Ishikawa (cell line): ENCODE data around the gene LOXL3.
A peak's percentile ranks its signal among the peaks of the same experiment; 100 is the strongest.

Experiments used
- CEBPB ChIP-seq: IDR thresholded peaks from 2 replicates; pipeline ENCODE4 v1.6.1; 2012
- CREB1 ChIP-seq: IDR thresholded peaks from 2 replicates; pipeline ENCODE4 v1.6.1; 2012; ENCODE audit warnings: low read depth
- EGR1 ChIP-seq: IDR thresholded peaks from 2 replicates; pipeline ENCODE4 v1.6.1; 2012
- EP300 ChIP-seq: IDR thresholded peaks from 2 replicates; pipeline ENCODE4 v1.6.1; 2012; ENCODE audit warnings: borderline replicate concordance
- FOXM1 ChIP-seq: IDR thresholded peaks from 2 replicates; pipeline ENCODE4 v1.6.1; 2012; ENCODE audit warnings: low read depth, borderline replicate concordance
- NFIC ChIP-seq: IDR thresholded peaks from 2 replicates; pipeline ENCODE4 v1.6.1; 2012
- RAD21 ChIP-seq: IDR thresholded peaks from 2 replicates; pipeline ENCODE4 v1.6.1; 2012; ENCODE audit warnings: low read depth
- TAF1 ChIP-seq: IDR thresholded peaks from 2 replicates; pipeline ENCODE4 v1.6.1; 2012; ENCODE audit warnings: low read depth, mild to moderate bottlenecking
- TCF12 ChIP-seq: IDR thresholded peaks from 2 replicates; pipeline ENCODE4 v1.6.1; 2012; ENCODE audit warnings: low read depth
- TEAD4 ChIP-seq: IDR thresholded peaks from 2 replicates; pipeline ENCODE4 v1.6.1; 2012
- YY1 ChIP-seq: IDR thresholded peaks from 2 replicates; pipeline ENCODE4 v1.6.1; 2012; ENCODE audit warnings: low read depth
- ZBTB7A ChIP-seq: IDR thresholded peaks from 2 replicates; pipeline ENCODE4 v1.6.1; 2012; ENCODE audit warnings: low read depth
- TF ChIP-seq, protein P1 (sequence below): IDR thresholded peaks from 2 replicates; pipeline ENCODE4 v1.6.1; 2012
- TF ChIP-seq, protein P2 (sequence below): IDR thresholded peaks from 2 replicates; pipeline ENCODE4 v1.6.1; 2012; ENCODE audit warnings: low read depth, mild to moderate bottlenecking
- TF ChIP-seq, protein P3 (sequence below): IDR thresholded peaks from 2 replicates; pipeline ENCODE4 v1.6.1; 2012

LOXL3 gene

DNA sequence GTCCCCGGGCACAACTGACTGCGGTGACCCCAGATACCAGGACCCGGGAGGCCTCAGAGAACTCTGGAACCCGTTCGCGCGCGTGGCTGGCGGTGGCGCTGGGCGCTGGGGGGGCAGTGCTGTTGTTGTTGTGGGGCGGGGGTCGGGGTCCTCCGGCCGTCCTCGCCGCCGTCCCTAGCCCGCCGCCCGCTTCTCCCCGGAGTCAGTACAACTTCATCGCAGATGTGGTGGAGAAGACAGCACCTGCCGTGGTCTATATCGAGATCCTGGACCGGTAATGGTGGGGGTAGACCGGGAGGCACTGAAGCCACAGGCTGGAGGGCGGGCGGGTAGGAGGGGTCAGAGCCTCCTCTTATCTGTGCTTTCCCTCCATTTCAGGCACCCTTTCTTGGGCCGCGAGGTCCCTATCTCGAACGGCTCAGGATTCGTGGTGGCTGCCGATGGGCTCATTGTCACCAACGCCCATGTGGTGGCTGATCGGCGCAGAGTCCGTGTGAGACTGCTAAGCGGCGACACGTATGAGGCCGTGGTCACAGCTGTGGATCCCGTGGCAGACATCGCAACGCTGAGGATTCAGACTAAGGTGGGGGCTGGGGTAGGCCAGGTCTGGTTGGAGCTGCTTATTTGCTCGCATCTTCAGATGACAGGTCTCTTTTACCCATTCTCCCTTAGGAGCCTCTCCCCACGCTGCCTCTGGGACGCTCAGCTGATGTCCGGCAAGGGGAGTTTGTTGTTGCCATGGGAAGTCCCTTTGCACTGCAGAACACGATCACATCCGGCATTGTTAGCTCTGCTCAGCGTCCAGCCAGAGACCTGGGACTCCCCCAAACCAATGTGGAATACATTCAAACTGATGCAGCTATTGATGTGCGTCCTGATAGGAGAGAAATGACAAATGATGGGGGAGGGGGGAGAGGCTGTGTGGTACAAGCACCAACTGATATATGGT is 23.2 kb downstream of the LOXL3 start:
- TF ChIP-seq NFIC (no peak), ZBTB7A (peak; percentile 48; the same call in 1 of the 2 replicates)
- TF ChIP-seq, protein P1, sequence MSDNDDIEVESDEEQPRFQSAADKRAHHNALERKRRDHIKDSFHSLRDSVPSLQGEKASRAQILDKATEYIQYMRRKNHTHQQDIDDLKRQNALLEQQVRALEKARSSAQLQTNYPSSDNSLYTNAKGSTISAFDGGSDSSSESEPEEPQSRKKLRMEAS = peak; percentile 81

DNA sequence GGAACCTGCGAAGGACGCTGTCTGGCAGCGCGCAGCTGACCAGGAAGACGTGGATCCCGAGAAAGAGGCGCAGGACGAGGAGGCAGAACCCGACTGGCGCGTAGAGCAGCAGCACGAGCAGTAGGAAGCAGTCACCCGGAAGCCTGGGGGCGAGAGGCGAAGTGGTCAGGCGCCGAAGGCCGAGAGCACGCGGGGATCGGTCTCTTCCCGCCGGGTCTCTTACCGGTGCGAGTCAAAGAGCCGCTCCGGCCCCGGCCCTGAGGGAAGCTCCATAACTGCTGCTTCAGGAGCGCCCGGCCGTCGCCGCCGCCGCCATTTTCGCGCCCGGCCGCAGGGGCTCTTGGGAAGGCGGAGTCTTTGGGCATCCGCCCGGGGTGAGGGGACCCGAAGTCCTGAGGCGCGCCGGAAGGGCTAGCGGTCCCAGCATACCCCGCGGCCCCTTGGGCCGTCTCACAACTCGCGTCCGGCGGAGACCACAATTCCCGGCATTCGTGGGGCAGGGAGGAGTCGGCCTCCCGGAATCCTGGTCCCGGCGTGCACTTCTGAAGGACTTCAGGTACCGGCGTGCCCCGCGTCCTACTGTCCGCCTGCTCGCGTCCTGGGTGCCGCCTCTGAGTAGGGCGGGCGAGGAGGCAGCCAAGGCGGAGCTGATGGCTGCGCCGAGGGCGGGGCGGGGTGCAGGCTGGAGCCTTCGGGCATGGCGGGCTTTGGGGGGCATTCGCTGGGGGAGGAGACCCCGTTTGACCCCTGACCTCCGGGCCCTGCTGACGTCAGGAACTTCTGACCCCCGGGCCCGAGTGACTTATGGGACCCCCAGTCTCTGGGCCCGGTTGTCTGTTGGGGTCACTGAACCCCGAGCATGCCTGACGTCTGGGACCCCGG is 24.1 kb downstream of the LOXL3 start, which contains the start of the genes AUP1 and HTRA2:
TSS of gene AUP1 (minus strand) at position 350 of the 882 bp plus-strand sequence. CDS start at position 273, 77 bp downstream.
TSS of gene HTRA2 (plus strand) at position 577 of the 882 bp plus-strand sequence. CDS start at position 651, 74 bp downstream.
- no peak; the same call in none of the 2 replicates for TF ChIP-seq CREB1
- TF ChIP-seq CEBPB = no peak
- peak; percentile 99 for TF ChIP-seq TAF1
- TF ChIP-seq, protein P1 = peak; percentile 81
- TF ChIP-seq ZBTB7A = peak; percentile 94
- peak; percentile 55; the same call in 1 of the 2 replicates for TF ChIP-seq TCF12
- TF ChIP-seq, protein P2, sequence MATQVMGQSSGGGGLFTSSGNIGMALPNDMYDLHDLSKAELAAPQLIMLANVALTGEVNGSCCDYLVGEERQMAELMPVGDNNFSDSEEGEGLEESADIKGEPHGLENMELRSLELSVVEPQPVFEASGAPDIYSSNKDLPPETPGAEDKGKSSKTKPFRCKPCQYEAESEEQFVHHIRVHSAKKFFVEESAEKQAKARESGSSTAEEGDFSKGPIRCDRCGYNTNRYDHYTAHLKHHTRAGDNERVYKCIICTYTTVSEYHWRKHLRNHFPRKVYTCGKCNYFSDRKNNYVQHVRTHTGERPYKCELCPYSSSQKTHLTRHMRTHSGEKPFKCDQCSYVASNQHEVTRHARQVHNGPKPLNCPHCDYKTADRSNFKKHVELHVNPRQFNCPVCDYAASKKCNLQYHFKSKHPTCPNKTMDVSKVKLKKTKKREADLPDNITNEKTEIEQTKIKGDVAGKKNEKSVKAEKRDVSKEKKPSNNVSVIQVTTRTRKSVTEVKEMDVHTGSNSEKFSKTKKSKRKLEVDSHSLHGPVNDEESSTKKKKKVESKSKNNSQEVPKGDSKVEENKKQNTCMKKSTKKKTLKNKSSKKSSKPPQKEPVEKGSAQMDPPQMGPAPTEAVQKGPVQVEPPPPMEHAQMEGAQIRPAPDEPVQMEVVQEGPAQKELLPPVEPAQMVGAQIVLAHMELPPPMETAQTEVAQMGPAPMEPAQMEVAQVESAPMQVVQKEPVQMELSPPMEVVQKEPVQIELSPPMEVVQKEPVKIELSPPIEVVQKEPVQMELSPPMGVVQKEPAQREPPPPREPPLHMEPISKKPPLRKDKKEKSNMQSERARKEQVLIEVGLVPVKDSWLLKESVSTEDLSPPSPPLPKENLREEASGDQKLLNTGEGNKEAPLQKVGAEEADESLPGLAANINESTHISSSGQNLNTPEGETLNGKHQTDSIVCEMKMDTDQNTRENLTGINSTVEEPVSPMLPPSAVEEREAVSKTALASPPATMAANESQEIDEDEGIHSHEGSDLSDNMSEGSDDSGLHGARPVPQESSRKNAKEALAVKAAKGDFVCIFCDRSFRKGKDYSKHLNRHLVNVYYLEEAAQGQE = 0 out of 2 replicates have a peak, but pooled peaks have one; percentile 30
- no peak for TF ChIP-seq FOXM1
- peak; percentile 69 for TF ChIP-seq TEAD4
- TF ChIP-seq NFIC = peak; percentile 45; the same call in 1 of the 2 replicates
- peak; percentile 96 for TF ChIP-seq YY1
- TF ChIP-seq EGR1 = 0 out of 2 replicates have a peak, but pooled peaks have one; percentile 36
- TF ChIP-seq, protein P3, sequence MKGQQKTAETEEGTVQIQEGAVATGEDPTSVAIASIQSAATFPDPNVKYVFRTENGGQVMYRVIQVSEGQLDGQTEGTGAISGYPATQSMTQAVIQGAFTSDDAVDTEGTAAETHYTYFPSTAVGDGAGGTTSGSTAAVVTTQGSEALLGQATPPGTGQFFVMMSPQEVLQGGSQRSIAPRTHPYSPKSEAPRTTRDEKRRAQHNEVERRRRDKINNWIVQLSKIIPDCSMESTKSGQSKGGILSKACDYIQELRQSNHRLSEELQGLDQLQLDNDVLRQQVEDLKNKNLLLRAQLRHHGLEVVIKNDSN = peak; percentile 29

DNA sequence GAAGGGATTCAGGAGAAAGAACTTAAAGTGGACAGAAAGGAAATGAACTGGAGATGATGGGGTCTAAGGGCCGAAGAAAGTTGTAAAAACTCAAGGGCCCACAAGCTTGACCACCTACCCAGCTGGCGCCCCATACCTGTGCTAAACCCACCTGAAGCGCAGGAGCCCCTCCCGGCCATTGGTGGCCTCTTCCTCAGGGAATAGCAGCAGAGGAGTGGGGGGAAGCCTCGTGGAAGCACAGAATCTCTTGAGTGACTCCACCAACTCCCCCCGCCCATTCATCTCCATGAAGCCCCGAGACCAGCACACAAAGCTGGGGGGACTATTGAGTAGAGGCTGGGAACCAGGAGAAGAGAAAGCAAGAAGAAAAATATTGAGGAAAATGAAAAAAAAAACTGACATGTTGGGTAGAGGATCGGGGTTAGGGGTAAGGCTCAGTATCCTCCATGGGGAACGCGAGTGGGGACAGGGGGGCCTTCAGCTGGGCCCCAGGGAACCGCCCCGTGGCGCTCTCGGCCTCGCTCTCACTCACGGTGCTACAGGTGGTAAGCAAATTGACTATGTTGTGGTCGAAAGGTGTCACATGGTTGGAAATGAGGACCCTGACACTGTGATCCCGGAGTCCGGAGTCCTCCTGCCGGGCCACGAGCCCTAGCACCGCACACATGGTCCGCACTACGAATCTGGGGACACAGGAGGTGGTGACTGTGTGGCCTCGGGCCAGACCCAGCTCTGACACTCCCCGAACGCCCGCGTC is 25.0 kb downstream of the LOXL3 start:
- no peak for TF ChIP-seq TCF12
- no peak for TF ChIP-seq YY1
- no peak for TF ChIP-seq EP300

DNA sequence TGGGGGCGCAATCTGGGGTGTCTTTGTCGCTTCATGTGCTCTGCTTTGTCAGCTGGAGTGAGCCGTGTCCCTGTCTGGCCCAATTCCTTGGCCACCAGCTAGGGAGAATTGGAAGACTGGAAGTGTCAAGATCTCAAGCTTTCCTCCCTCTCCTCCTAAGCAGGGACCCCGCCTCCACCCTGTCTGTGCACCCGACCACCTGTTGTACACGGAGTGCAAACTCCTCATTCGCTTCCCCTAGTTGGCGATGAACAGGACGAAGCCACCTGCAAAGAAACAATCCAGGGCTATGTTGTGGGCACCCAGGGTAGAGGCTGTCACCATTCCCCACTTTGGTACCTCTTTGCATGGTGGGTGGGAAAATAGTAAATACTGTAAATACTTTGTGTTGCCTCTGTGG is 26.0 kb downstream of the LOXL3 start:
- TF ChIP-seq ZBTB7A = no peak
- TF ChIP-seq, protein P3 = no peak
- no peak for TF ChIP-seq CEBPB
- no peak for TF ChIP-seq FOXM1
- TF ChIP-seq CREB1 = no peak
- TF ChIP-seq EP300 = no peak
- TF ChIP-seq YY1 = no peak

DNA sequence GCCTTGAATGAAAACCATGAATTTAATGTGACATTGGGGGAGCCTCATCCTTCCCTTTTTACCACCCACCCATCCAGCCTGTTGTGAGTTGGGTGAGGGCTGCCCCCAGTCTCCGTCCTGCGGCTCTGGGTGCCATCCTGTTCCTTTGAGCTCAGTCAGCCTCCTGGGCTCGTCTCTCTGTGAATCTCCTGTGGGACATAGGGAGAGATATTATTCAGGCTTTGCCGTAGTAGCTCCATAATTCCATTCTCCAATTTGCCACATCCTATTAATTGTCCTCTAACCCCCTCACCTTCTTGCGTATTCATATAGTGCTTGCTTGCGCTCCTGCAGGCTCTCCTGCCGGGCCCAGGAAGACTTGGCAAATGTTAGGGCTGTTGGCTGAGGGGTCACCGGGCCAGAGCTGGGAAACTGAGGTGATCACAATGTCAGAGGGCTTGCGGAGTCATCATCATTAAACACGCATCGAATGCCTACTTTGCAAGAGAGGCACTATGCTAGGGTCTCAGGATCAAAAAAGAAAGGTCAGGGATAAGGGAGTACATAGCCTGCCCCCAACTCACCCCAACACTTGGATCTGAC is 27.0 kb downstream of the LOXL3 start:
- TF ChIP-seq CREB1 = no peak
- TF ChIP-seq CEBPB = no peak
- TF ChIP-seq RAD21 = no peak
- no peak for TF ChIP-seq ZBTB7A
- no peak for TF ChIP-seq YY1
- TF ChIP-seq, protein P2 = no peak
- TF ChIP-seq, protein P3 = no peak
- TF ChIP-seq FOXM1 = no peak
- no peak for TF ChIP-seq NFIC
- TF ChIP-seq TCF12 = no peak
- TF ChIP-seq TAF1 = no peak
- TF ChIP-seq, protein P1 = no peak
- no peak for TF ChIP-seq TEAD4
- no peak for TF ChIP-seq EGR1
- TF ChIP-seq EP300 = no peak
